NT2/D1 (cell line): ENCODE measurements around the gene ARL8A.

Source experiments
- SUZ12 ChIP-seq: IDR thresholded peaks from 2 replicates; pipeline ENCODE4 v1.6.1; 2011; ENCODE audit not compliant: insufficient read length, insufficient read depth; ENCODE audit errors: extremely low read depth
- YY1 ChIP-seq: IDR thresholded peaks from 2 replicates; pipeline ENCODE4 v1.6.1; 2011; ENCODE audit not compliant: insufficient read length, insufficient read depth
- ZNF274 ChIP-seq: IDR thresholded peaks from 2 replicates; pipeline ENCODE4 v1.6.1; 2011; ENCODE audit warnings: mild to moderate bottlenecking, low read depth, low read length

DNA sequence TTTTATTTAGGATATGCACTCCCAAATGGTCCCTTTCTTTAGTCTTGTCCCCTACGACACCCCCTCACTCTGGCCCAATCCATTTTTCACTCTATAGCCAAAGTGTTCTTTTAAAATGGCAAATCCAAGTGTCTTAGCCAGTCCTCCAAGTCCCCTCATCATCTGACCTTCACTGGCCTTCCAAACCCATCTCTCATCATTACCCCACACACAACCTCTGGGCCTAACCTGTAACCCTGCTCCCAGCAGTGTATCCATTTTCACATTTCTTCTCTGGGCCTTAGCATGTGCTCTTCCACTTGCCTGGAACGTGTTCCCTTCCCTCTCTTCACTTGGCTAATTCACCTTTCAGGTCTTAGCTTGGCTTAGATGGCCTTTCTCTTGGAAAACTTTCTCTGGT, 6.5 kb upstream of the ARL8A start:
- TF ChIP-seq YY1, result no peak
- no peak for TF ChIP-seq ZNF274
- no peak for TF ChIP-seq SUZ12
